A673 (cell line): Measurements from ENCODE around the gene SPAG16.

Source experiments
- CTCF ChIP-seq: fragments of 300-800, 200-600 bp; sonication (generic); conservative IDR thresholded peaks from 2 replicates; pipeline ENCODE4 v1.5.1; 2017; ENCODE audit warnings: low read depth, mild to moderate bottlenecking, antibody characterized with exemption, low read length, moderate library complexity, mixed read lengths
- EZH2 ChIP-seq: fragments of 200-600 bp; sonication (generic); IDR thresholded peaks from 2 replicates; pipeline ENCODE4 v1.6.1; 2017; ENCODE audit warnings: borderline replicate concordance, low read depth, mild to moderate bottlenecking, mixed read lengths, antibody characterized with exemption, low read length; ENCODE audit not compliant: poor library complexity, severe bottlenecking

DNA sequence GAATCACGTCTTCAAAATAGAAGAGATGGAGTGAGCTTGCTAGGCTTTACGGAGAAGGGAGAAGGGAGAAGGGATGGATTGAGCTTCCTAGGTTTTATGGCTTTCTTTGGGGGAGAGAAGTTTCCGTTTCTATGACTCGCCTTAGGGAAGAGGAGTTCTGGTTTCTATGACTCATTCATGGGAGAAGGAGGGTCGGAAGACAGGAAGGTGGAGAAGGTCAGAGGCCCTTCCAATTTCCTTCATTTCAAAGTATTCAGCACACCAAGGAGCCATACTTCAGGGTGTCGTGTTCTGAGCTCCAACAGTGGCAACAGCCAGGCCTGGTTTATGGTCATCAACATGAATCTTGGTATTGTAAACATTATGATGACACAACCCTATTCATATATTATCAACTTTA is 841.9 kb downstream of the SPAG16 start:
- TF ChIP-seq CTCF = no peak
- no peak for TF ChIP-seq EZH2
